Mesenchymal stem cell (in vitro differentiated cells and primary cell): Measurements from ENCODE around the gene EFHC2.

ENCODE experiments used
- DNase-seq: peaks from one replicate; pipeline ENCODE4 v3.0.0-alpha.2; 2013
- H2AFZ ChIP-seq: one replicate; pipeline ENCODE4 v1.6.1; 2013; ENCODE audit warnings: low read depth, mild to moderate bottlenecking, control low read depth, inconsistent platforms, low read length, moderate library complexity
- H2AK5ac ChIP-seq: 2 replicates; pipeline ENCODE4 v1.6.1; 2013; ENCODE audit warnings: low read length, moderate library complexity, mild to moderate bottlenecking, inconsistent platforms; ENCODE audit not compliant: severe bottlenecking
- H2BK120ac ChIP-seq: one replicate; pipeline ENCODE4 v1.6.1; 2013; ENCODE audit warnings: low read depth, mild to moderate bottlenecking, inconsistent platforms, low read length, moderate library complexity
- H2BK12ac ChIP-seq, 2 experiments: one replicate each; pipeline ENCODE4 v1.6.1; 2013; ENCODE audit warnings: inconsistent platforms in 2 of 2, low read length in 2 of 2, mild to moderate bottlenecking in 2 of 2, moderate library complexity in 2 of 2, control low read depth in 1 of 2
- H2BK15ac ChIP-seq: one replicate; pipeline ENCODE4 v1.6.1; 2013; ENCODE audit warnings: mild to moderate bottlenecking, low read depth, inconsistent platforms; ENCODE audit not compliant: poor library complexity, severe bottlenecking
- H2BK5ac ChIP-seq: 2 replicates; pipeline ENCODE4 v1.6.1; 2013; ENCODE audit warnings: low read depth, mild to moderate bottlenecking, low read length, control low read depth, inconsistent platforms; ENCODE audit not compliant: poor library complexity, severe bottlenecking
- H3K14ac ChIP-seq, 2 experiments: one replicate each; pipeline ENCODE4 v1.6.1; 2013; ENCODE audit warnings: inconsistent platforms in 2 of 2, low read length in 2 of 2, control low read depth in 1 of 2, mild to moderate bottlenecking in 1 of 2, moderate library complexity in 1 of 2
- H3K18ac ChIP-seq, 2 experiments: one replicate each; pipeline ENCODE4 v1.6.1; 2013; ENCODE audit warnings: inconsistent platforms in 2 of 2, low read length in 2 of 2, control low read depth in 1 of 2, low read depth in 1 of 2, mild to moderate bottlenecking in 1 of 2
- H3K23ac ChIP-seq, 2 experiments: one replicate each; pipeline ENCODE4 v1.6.1; 2013; ENCODE audit warnings: inconsistent platforms in 2 of 2, low read length in 2 of 2, mild to moderate bottlenecking in 2 of 2, moderate library complexity in 2 of 2, control low read depth in 1 of 2
- H3K27ac ChIP-seq: 2 replicates; pipeline ENCODE4 v1.5.1; 2013; ENCODE audit warnings: mild to moderate bottlenecking, moderate library complexity, low read length, control low read depth, inconsistent platforms; ENCODE audit not compliant: poor library complexity, severe bottlenecking
- H3K27me3 ChIP-seq, 2 experiments: 2 replicates each; pipeline versions ENCODE4 v1.6.1 to v1.7.0; 2013; ENCODE audit warnings: low read length in 2 of 2, mild to moderate bottlenecking in 2 of 2, moderate library complexity in 2 of 2, control low read depth in 1 of 2, inconsistent platforms in 1 of 2; ENCODE audit not compliant: control insufficient read depth in 1 of 2, insufficient read depth in 1 of 2
- H3K36me3 ChIP-seq, 2 experiments: 2 replicates each; pipeline versions ENCODE4 v1.6.1 to v1.7.0; 2013; ENCODE audit warnings: low read length in 2 of 2, control low read depth in 1 of 2, inconsistent platforms in 1 of 2, low read depth in 1 of 2, mild to moderate bottlenecking in 1 of 2; ENCODE audit not compliant: insufficient read depth in 2 of 2, control insufficient read depth in 1 of 2
- H3K4ac ChIP-seq, 2 experiments: one replicate each; pipeline ENCODE4 v1.6.1; 2013; ENCODE audit warnings: inconsistent platforms in 2 of 2, low read length in 2 of 2, mild to moderate bottlenecking in 2 of 2, moderate library complexity in 2 of 2, control low read depth in 1 of 2, low read depth in 1 of 2
- H3K4me1 ChIP-seq: 2 replicates; pipeline ENCODE4 v1.6.1; 2013; ENCODE audit warnings: low read depth, low read length, control low read depth; ENCODE audit not compliant: control insufficient read depth, insufficient read depth
- H3K4me2 ChIP-seq: 2 replicates; pipeline ENCODE4 v1.6.1; 2013; ENCODE audit warnings: low read length, mild to moderate bottlenecking, inconsistent platforms; ENCODE audit not compliant: poor library complexity, severe bottlenecking
- H3K4me3 ChIP-seq, 2 experiments: 2 replicates each; pipeline versions ENCODE4 v1.5.1 to v1.7.0; 2013; ENCODE audit warnings: low read length in 2 of 2, mild to moderate bottlenecking in 2 of 2, control low read depth in 1 of 2, low read depth in 1 of 2; ENCODE audit not compliant: insufficient read depth in 1 of 2
- H3K79me1 ChIP-seq: replicated peaks from 2 replicates; pipeline ENCODE4 v1.6.1; 2013; ENCODE audit warnings: mild to moderate bottlenecking, control low read depth, low read length, inconsistent platforms; ENCODE audit not compliant: poor library complexity, severe bottlenecking
- H3K9ac ChIP-seq: 2 replicates; pipeline ENCODE4 v1.7.0; 2013; ENCODE audit warnings: mild to moderate bottlenecking, low read length, moderate library complexity
- H3K9me3 ChIP-seq: 2 replicates; pipeline ENCODE4 v1.7.0; 2013; ENCODE audit warnings: mild to moderate bottlenecking, low read length; ENCODE audit not compliant: control insufficient read depth
- H4K8ac ChIP-seq: one replicate; pipeline ENCODE4 v1.6.1; 2013; ENCODE audit warnings: inconsistent platforms, mild to moderate bottlenecking, low read length, moderate library complexity
- H4K91ac ChIP-seq: one replicate; pipeline ENCODE4 v1.6.1; 2013; ENCODE audit warnings: mild to moderate bottlenecking, low read length, inconsistent platforms
- WGBS: methylation state at CpG from one replicate; pipeline ENCODE4 v1.1.7; 2013; ENCODE audit warnings: mixed read lengths; 5-methylcytosine and 5-hydroxymethylcytosine counted together

The EFHC2 gene

GRCh38 chrX:44167116-44167515 is 176.4 kb downstream of the EFHC2 start:
- Histone ChIP-seq H3K9me3 (no peaks in the 10 kb centered on the region), H3K4me3 (no peak overlapping the region), H3K9ac (no peak overlapping the region), H4K91ac (no peak overlapping the region), H3K4ac (no peak overlapping the region), H2AK5ac (no peak overlapping the region), H3K4me2 (no peak overlapping the region), H2BK12ac (no peak overlapping the region), H3K27me3 (peaks cover 0 to 20% of the 10 kb centered on the region in 2 experiments), H3K79me1 (no peaks in the 10 kb centered on the region), H3K36me3 (no peaks in the 10 kb centered on the region), H2BK15ac (no peak overlapping the region), H3K14ac (no peak overlapping the region), H3K27ac (no peak overlapping the region), H3K4me1 (no peaks in the 10 kb centered on the region), H2BK5ac (no peak overlapping the region), H4K8ac (no peak overlapping the region), H2BK120ac (no peak overlapping the region), H3K23ac (no peak overlapping the region), H3K18ac (no peak overlapping the region), H2AFZ (no peak overlapping the region)
- WGBS: 67% methylated on average over 1 of the region's 1 CpG
- no peak for DNase-seq

GRCh38 chrX:44162964-44163475 is 180.5 kb downstream of the EFHC2 start:
- Histone ChIP-seq H2BK120ac (no peak overlapping the region), H3K27ac (no peak overlapping the region), H2BK5ac (no peak overlapping the region), H3K4me1 (no peaks in the 10 kb centered on the region), H2AFZ (no peak overlapping the region), H4K91ac (no peak overlapping the region), H3K4me2 (no peak overlapping the region), H3K14ac (no peak overlapping the region), H3K23ac (no peak overlapping the region), H3K27me3 (peaks cover 0 to 10% of the 10 kb centered on the region in 2 experiments), H2BK12ac (no peak overlapping the region), H3K79me1 (no peaks in the 10 kb centered on the region), H2AK5ac (no peak overlapping the region), H3K9me3 (no peaks in the 10 kb centered on the region), H3K9ac (no peak overlapping the region), H3K4ac (no peak overlapping the region), H3K4me3 (no peak overlapping the region), H4K8ac (no peak overlapping the region), H3K18ac (no peak overlapping the region), H3K36me3 (no peaks in the 10 kb centered on the region), H2BK15ac (no peak overlapping the region)
- no peak for DNase-seq

GRCh38 chrX:44157858-44158257 is 185.6 kb downstream of the EFHC2 start:
- no peaks in the 10 kb centered on the region for H3K36me3 ChIP-seq
- H3K79me1 ChIP-seq: no peaks in the 10 kb centered on the region
- H4K91ac ChIP-seq: no peak overlapping the region
- H2AFZ ChIP-seq: no peak overlapping the region
- H3K9ac ChIP-seq: peak overlapping the region; percentile 54
- H3K4me2 ChIP-seq: no peak overlapping the region
- H3K9me3 ChIP-seq: no peaks in the 10 kb centered on the region
- no peak overlapping the region for H3K14ac ChIP-seq
- DNase-seq: no peak
- H3K27ac ChIP-seq: no peak overlapping the region
- no peaks in the 10 kb centered on the region for H3K4me1 ChIP-seq
- no peak overlapping the region for H3K18ac ChIP-seq
- no peak overlapping the region for H2AK5ac ChIP-seq
- peaks cover 0 to 3% of the 10 kb centered on the region in 2 experiments for H3K27me3 ChIP-seq
- H2BK15ac ChIP-seq: no peak overlapping the region
- no peak overlapping the region for H3K4ac ChIP-seq
- 83% methylated on average over 1 of the region's 2 CpGs for WGBS
- H3K4me3 ChIP-seq: no peak overlapping the region
- H4K8ac ChIP-seq: no peak overlapping the region
- H2BK5ac ChIP-seq: no peak overlapping the region
- no peak overlapping the region for H2BK120ac ChIP-seq
- H3K23ac ChIP-seq: no peak overlapping the region
- no peak overlapping the region for H2BK12ac ChIP-seq

- Histone ChIP-seq H3K27ac (no peak overlapping the region), H3K9ac (peak overlapping the region; percentile 54), H2BK12ac (no peak overlapping the region), H3K4me2 (no peak overlapping the region), H3K36me3 (no peaks in the 10 kb centered on the region), H3K4me1 (no peaks in the 10 kb centered on the region), H3K79me1 (no peaks in the 10 kb centered on the region), H2AK5ac (no peak overlapping the region), H3K4me3 (peak overlapping the region in 1 of 2 experiments; percentile 43), H3K14ac (no peak overlapping the region), H4K8ac (no peak overlapping the region), H4K91ac (no peak overlapping the region), H2AFZ (no peak overlapping the region), H3K9me3 (no peaks in the 10 kb centered on the region), H3K27me3 (peaks cover 0 to 3% of the 10 kb centered on the region in 2 experiments), H2BK120ac (no peak overlapping the region), H2BK15ac (no peak overlapping the region), H3K4ac (no peak overlapping the region), H3K18ac (no peak overlapping the region), H2BK5ac (no peak overlapping the region), H3K23ac (no peak overlapping the region)
- no peak for DNase-seq
Measured at GRCh38 chrX:44157283-44157682, 186.2 kb downstream of the EFHC2 start.
